Measurements from ENCODE around the gene FOXA2. TPM values are rescaled to one million over a fixed set of nuclear protein-coding genes. Genes with fewer than 3 reads are reported as not detected.
"Not testable (repeated sequence)": the region's sequence is repeated elsewhere in the genome, so short reads cannot be mapped to it uniquely, and the experiment has no call there.

Gene FOXA2
- total RNA-seq, 1 donor from 2014 or later: not detected

GRCh38 chr20:22569353-22569752 lies 15.0 kb downstream of the FOXA2 start:
- DNase-seq (ENCODE audit: low spot score): no peak

- no peak for DNase-seq (ENCODE audit: low spot score)
Observed at GRCh38 chr20:22568872-22569344, 15.5 kb downstream of the FOXA2 start.

- no peak for DNase-seq (ENCODE audit: low spot score)
Observed at GRCh38 chr20:22567944-22568871, 16.2 kb downstream of the FOXA2 start.

- DNase-seq (ENCODE audit: low spot score): no peak
Observed at GRCh38 chr20:22566876-22567658, 17.3 kb downstream of the FOXA2 start.

- no peak for DNase-seq (ENCODE audit: low spot score)
Observed at GRCh38 chr20:22563062-22563965, 21.1 kb downstream of the FOXA2 start.

- no peak for DNase-seq (ENCODE audit: low spot score)
Observed at GRCh38 chr20:22562620-22563019, 21.8 kb downstream of the FOXA2 start.

- no peak for DNase-seq (ENCODE audit: low spot score)
Observed at GRCh38 chr20:22561965-22562577, 22.3 kb downstream of the FOXA2 start.

- no peak for DNase-seq (ENCODE audit: low spot score)
Observed at GRCh38 chr20:22560817-22561216, 23.6 kb downstream of the FOXA2 start.

GRCh38 chr20:22559711-22560318 lies 24.6 kb downstream of the FOXA2 start:
- no peak for DNase-seq (ENCODE audit: low spot score)

GRCh38 chr20:22557403-22558276 lies 26.7 kb downstream of the FOXA2 start:
- DNase-seq (ENCODE audit: low spot score): no peak

GRCh38 chr20:22556565-22557056 lies 27.8 kb downstream of the FOXA2 start:
- no peak for DNase-seq (ENCODE audit: low spot score)

- DNase-seq (ENCODE audit: low spot score): no peak
Observed at GRCh38 chr20:22555791-22556564, 28.4 kb downstream of the FOXA2 start.

- DNase-seq (ENCODE audit: low spot score): no peak
Observed at GRCh38 chr20:22554391-22554790, 30.0 kb downstream of the FOXA2 start.

- not testable (repeated sequence) for DNase-seq (ENCODE audit: low spot score)
Observed at GRCh38 chr20:22550514-22550913, 33.9 kb downstream of the FOXA2 start.

- no peak for DNase-seq (ENCODE audit: low spot score)
Observed at GRCh38 chr20:22548040-22548439, 36.3 kb downstream of the FOXA2 start.

GRCh38 chr20:22546344-22546743 lies 38.0 kb downstream of the FOXA2 start:
- DNase-seq (ENCODE audit: low spot score): no peak

- DNase-seq (ENCODE audit: low spot score): no peak
Observed at GRCh38 chr20:22545045-22545444, 39.3 kb downstream of the FOXA2 start.

GRCh38 chr20:22544462-22544861 lies 39.9 kb downstream of the FOXA2 start:
- DNase-seq (ENCODE audit: low spot score): no peak
